Transverse colon (tissue), 4 donors: ENCODE results near the gene BICRA. TPM values are rescaled to one million over a fixed set of nuclear protein-coding genes. Genes with fewer than 3 reads are reported as not detected.

Experiments
- DNase-seq: peaks from one replicate; pipeline ENCODE4 v3.0.0-alpha.2; 2019
- H3K27ac ChIP-seq, 4 donors: fragments of 200-600 bp; sonication (generic); 2 replicates each; pipeline ENCODE4 v1.5.1; 2016 to 2018; ENCODE audit warnings: inconsistent platforms in 4 of 4
- H3K27me3 ChIP-seq: fragments of 200-600 bp; sonication (generic); 2 replicates; pipeline ENCODE4 v1.5.1; 2017; ENCODE audit warnings: inconsistent platforms
- H3K36me3 ChIP-seq, 4 donors: fragments of 200-600 bp; sonication (generic); 2 replicates each; pipeline ENCODE4 v1.5.1; 2017 to 2019; ENCODE audit warnings: inconsistent platforms in 4 of 4
- H3K4me1 ChIP-seq, 4 donors: fragments of 200-600 bp; sonication (generic); 2 replicates each; pipeline ENCODE4 v1.5.1; 2017 to 2020; ENCODE audit warnings: inconsistent platforms in 4 of 4
- H3K4me3 ChIP-seq, 4 donors: fragments of 200-600 bp; sonication (generic); 1 replicate in 1 of 4; 2 replicates in 3 of 4; pipeline versions ENCODE4 v1.5.1 to v1.6.1; 2017 to 2019; ENCODE audit warnings: inconsistent platforms in 4 of 4
- H3K9me3 ChIP-seq, 2 donors: fragments of 200-600 bp; sonication (generic); 2 replicates each; pipeline ENCODE4 v1.5.1; 2017 to 2019; ENCODE audit warnings: inconsistent platforms in 2 of 2
- EP300 ChIP-seq: sonication (generic); formaldehyde crosslinking; IDR thresholded peaks from one replicate; pipeline ENCODE4 v1.6.1; 2017; ENCODE audit warnings: antibody characterized with exemption, low read depth
- POLR2A ChIP-seq: fragments of 450-650 bp; IDR thresholded peaks from one replicate; pipeline ENCODE4 v1.6.1; 2016; ENCODE audit warnings: antibody characterized with exemption, mild to moderate bottlenecking, moderate library complexity
- POLR2AphosphoS5 ChIP-seq, 3 donors: sonication (generic); formaldehyde crosslinking; IDR thresholded peaks; one replicate each; pipeline ENCODE4 v1.6.1; 2016; ENCODE audit warnings: antibody characterized with exemption in 3 of 3
- WGBS, 2 donors: methylation state at CpG; one replicate each; pipeline ENCODE4 v1.1.5; 2018; ENCODE audit warnings: low coverage in 1 of 2; 5-methylcytosine and 5-hydroxymethylcytosine counted together
- in situ Hi-C, 4 donors: fragments of 200-750 bp; cut with MboI; loops; one replicate each; pipeline versions ENCODE4 v1.15.0 to v1.15.1; 2017; ENCODE audit warnings: low sequenced_read_pairs in 3 of 4, low pct_ligation_motif_present in 1 of 4, low pct_unique_long_range_greater_than_20kb in 1 of 4
- intact Hi-C: fragments of 100-400 bp; cut with DNase I; formaldehyde crosslinking; loops from one replicate; pipeline ENCODE4 v1.15.1; 2023; ENCODE audit warnings: low total_unique reads
- total RNA-seq, 4 donors: library from RNA; depleted of rRNA; stranded (reverse); fragments of >200 nt; gene quantifications; one replicate each; pipeline ENCODE4 v1.1.0, GENCODE V29; 2016
- TF ChIP-seq, protein P1 (sequence below), 5 experiments: fragments of 200-600 bp in 3 of 5; fragments of 450-650 bp in 2 of 5; sonication (generic) in 3 of 5; IDR thresholded peaks; 1 replicate in 2 of 5; 2 replicates in 3 of 5; pipeline ENCODE4 v1.5.1; 2016 to 2017; ENCODE audit warnings: antibody characterized with exemption in 5 of 5, inconsistent platforms in 3 of 5, mild to moderate bottlenecking in 2 of 5, moderate library complexity in 1 of 5

BICRA gene
- total RNA-seq, 4 donors from 2014 or later: 11.6 to 30.3 (median 13.2) TPM

GRCh38 chr19:47687906-47688305 is 79.0 kb downstream of the BICRA start:
- H3K27me3 ChIP-seq: no peaks in the 10 kb centered on the region
- in situ Hi-C loops (no loop called here), intact Hi-C loops (no loop called here)
- no peaks in the 10 kb centered on the region for H3K4me1 ChIP-seq
- TF ChIP-seq, protein P1, sequence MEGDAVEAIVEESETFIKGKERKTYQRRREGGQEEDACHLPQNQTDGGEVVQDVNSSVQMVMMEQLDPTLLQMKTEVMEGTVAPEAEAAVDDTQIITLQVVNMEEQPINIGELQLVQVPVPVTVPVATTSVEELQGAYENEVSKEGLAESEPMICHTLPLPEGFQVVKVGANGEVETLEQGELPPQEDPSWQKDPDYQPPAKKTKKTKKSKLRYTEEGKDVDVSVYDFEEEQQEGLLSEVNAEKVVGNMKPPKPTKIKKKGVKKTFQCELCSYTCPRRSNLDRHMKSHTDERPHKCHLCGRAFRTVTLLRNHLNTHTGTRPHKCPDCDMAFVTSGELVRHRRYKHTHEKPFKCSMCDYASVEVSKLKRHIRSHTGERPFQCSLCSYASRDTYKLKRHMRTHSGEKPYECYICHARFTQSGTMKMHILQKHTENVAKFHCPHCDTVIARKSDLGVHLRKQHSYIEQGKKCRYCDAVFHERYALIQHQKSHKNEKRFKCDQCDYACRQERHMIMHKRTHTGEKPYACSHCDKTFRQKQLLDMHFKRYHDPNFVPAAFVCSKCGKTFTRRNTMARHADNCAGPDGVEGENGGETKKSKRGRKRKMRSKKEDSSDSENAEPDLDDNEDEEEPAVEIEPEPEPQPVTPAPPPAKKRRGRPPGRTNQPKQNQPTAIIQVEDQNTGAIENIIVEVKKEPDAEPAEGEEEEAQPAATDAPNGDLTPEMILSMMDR (IDR thresholded peaks at IDR 0.05): no peak
- no peak for TF ChIP-seq EP300
- TF ChIP-seq POLR2AphosphoS5 (IDR thresholded peaks at IDR 0.05): no peak
- TF ChIP-seq POLR2A: no peak
- DNase-seq: no peak
- no peak overlapping the region for H3K4me3 ChIP-seq
- H3K9me3 ChIP-seq: no peaks in the 10 kb centered on the region
- H3K27ac ChIP-seq: no peak overlapping the region
- H3K36me3 ChIP-seq: peaks cover 0 to 4% (median 0%) of the 10 kb centered on the region in 4 donors
- 69 to 89% methylated on average over 2 to 7 of the region's 7 CpGs for WGBS, 2 donors

DNA sequence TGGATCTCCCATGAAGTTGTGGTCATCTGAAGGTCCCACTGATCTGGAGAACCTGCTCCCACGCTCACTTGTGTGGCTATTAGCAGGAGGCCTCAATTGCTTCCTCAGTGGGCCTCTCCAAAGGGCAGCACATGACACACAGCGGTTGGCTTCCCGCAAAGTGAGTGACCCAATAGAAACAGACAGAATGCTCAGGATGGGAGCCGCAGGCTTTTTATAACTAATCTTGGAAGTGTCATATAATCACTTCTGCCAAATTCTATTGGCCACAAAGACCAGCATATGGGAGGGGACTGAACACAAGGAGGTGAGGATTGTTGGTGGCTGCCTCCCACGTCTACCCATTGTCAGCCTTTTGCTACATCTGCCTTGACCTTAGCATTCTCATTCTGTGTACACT is 82.2 kb downstream of the BICRA start:
- Histone ChIP-seq H3K4me1 (no peaks in the 10 kb centered on the region), H3K36me3 (peaks cover 0 to 4% (median 0%) of the 10 kb centered on the region in 4 donors), H3K4me3 (no peak overlapping the region), H3K27ac (no peak overlapping the region), H3K27me3 (no peaks in the 10 kb centered on the region), H3K9me3 (no peaks in the 10 kb centered on the region)
- in situ Hi-C loops: no loop called here
- 92 to 95% methylated on average over 2 to 5 of the region's 5 CpGs for WGBS, 2 donors
- intact Hi-C loops: no loop called here
- no peak for TF ChIP-seq EP300
- TF ChIP-seq, protein P1 (IDR thresholded peaks at IDR 0.05): no peak
- no peak for TF ChIP-seq POLR2A
- no peak for TF ChIP-seq POLR2AphosphoS5 (IDR thresholded peaks at IDR 0.05)
- DNase-seq: no peak

DNA sequence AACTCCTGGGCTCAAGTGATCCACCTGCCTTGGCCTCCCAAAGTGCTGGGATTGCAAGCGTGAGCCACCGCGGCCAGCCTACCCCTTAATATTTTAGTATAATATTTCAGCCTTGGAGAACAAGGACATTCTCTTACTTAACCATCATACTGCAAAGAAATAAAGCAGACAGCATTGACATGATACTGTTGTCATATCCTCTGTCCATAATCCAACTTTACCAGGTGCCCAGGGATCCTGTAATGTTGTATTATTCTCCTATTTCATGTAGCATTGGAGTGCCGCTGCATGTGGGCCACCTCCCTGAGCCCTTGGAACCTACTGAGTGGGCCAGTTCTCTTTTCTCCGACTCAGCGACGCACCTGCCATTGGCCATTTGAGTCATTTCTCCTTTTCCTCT is 82.8 kb downstream of the BICRA start:
- Histone ChIP-seq H3K4me3 (no peak overlapping the region), H3K27me3 (no peaks in the 10 kb centered on the region), H3K36me3 (peaks cover 0 to 4% (median 0%) of the 10 kb centered on the region in 4 donors), H3K4me1 (no peaks in the 10 kb centered on the region), H3K27ac (no peak overlapping the region), H3K9me3 (no peaks in the 10 kb centered on the region)
- intact Hi-C loops (no loop called here), in situ Hi-C loops (no loop called here)
- DNase-seq: no peak
- WGBS, 2 donors: 78 to 88% methylated on average over 6 to 7 of the region's 7 CpGs
- TF ChIP-seq POLR2A (no peak), POLR2AphosphoS5 (IDR thresholded peaks at IDR 0.05) (no peak)
- TF ChIP-seq, protein P1 (IDR thresholded peaks at IDR 0.05): no peak

DNA sequence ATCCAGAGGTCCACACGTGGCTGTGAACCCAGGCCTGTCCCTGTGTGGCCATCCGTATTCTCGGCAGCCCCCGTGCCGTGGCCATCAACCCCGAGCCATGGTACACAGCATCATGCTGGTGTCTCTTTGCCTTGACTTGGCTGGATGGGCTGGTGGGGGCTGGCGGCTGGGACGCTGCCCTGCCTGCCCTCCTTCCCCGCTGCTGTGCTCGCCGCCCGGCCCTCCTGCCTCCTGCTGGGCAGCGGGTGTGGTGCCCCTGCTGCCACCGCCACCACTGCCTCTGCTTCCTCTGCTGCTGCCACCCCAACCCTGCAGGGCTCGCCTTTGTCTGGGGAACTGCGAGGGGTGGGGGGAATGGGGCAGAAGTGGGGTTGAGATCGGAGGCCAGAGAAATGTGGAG is 84.6 kb downstream of the BICRA start:
- Histone ChIP-seq H3K36me3 (peaks cover 0 to 4% (median 0%) of the 10 kb centered on the region in 4 donors), H3K4me3 (no peak overlapping the region), H3K9me3 (no peaks in the 10 kb centered on the region), H3K27me3 (no peaks in the 10 kb centered on the region), H3K27ac (no peak overlapping the region), H3K4me1 (peaks cover 4 to 6% (median 5%) of the 10 kb centered on the region in 4 donors)
- WGBS, 2 donors: 88 to 100% methylated on average over 1 to 16 of the region's 17 CpGs
- intact Hi-C loops (no loop called here), in situ Hi-C loops (no loop called here)
- TF ChIP-seq POLR2A (no peak), POLR2AphosphoS5 (IDR thresholded peaks at IDR 0.05) (no peak), EP300 (no peak)
- TF ChIP-seq, protein P1 (IDR thresholded peaks at IDR 0.05): no peak
- no peak for DNase-seq
